Peyer's patch (tissue), 4 donors: ENCODE data around the gene WDR55.
"Not testable (repeated sequence)": the region's sequence is repeated elsewhere in the genome, so short reads cannot be mapped to it uniquely, and the experiment has no call there.

ENCODE experiments used
- CTCF ChIP-seq, 6 experiments: fragments of 450-650 bp in 4 of 6; fragments of 200-600 bp in 2 of 6; sonication (generic) in 1 of 6; IDR thresholded peaks; one replicate each; pipeline ENCODE4 v1.5.1; 2017 to 2019; ENCODE audit warnings: antibody characterized with exemption in 6 of 6, mild to moderate bottlenecking in 3 of 6, moderate library complexity in 1 of 6
- POLR2A ChIP-seq, 2 donors: fragments of 450-650 bp; IDR thresholded peaks; one replicate each; pipeline ENCODE4 v1.5.1; 2017; ENCODE audit warnings: antibody characterized with exemption in 2 of 2, mild to moderate bottlenecking in 2 of 2, moderate library complexity in 2 of 2

GRCh38 chr5:140708787-140709186, 44.1 kb downstream of the WDR55 start:
- not testable (repeated sequence) for TF ChIP-seq POLR2A, CTCF (IDR thresholded peaks at IDR 0.05)
